HepG2 (cell line): ENCODE measurements around the gene KLF15. TPM values are rescaled to one million over a fixed set of nuclear protein-coding genes. Genes with fewer than 3 reads are reported as not detected.

Experiments used
- CHD4 ChIP-seq: fragments of 200-600 bp; sonication (generic); IDR thresholded peaks from 2 replicates; pipeline ENCODE4 v1.7.0; 2017; ENCODE audit warnings: mild to moderate bottlenecking, low read length, borderline replicate concordance
- GABPA ChIP-seq, 2 experiments: IDR thresholded peaks; 2 replicates each; pipeline ENCODE4 v1.6.1; 2011 to 2016; ENCODE audit warnings: low read depth in 2 of 2, low read length in 1 of 2, missing biosample characterization in 1 of 2, missing genetic modification characterization in 1 of 2
- HOXA3 ChIP-seq: sonication (generic); formaldehyde crosslinking; IDR thresholded peaks from 2 replicates; pipeline ENCODE4 v1.5.0; 2020; ENCODE audit warnings: missing genetic modification reagents
- JUND ChIP-seq: sonication (generic); formaldehyde crosslinking; IDR thresholded peaks from 2 replicates; pipeline ENCODE4 v1.8.0; 2022; ENCODE audit warnings: mild to moderate bottlenecking, missing genetic modification reagents
- MNT ChIP-seq: fragments of 450-650 bp; IDR thresholded peaks from 2 replicates; pipeline ENCODE4 v1.6.1; 2016
- NFE2L2 ChIP-seq: fragments of 150-350 bp; IDR thresholded peaks from 2 replicates; pipeline ENCODE4 v1.6.1; 2014; ENCODE audit warnings: low read length
- NONO ChIP-seq, 2 experiments: fragments of 450-650 bp in 1 of 2; sonication (generic) in 1 of 2; formaldehyde crosslinking in 1 of 2; IDR thresholded peaks in 1 of 2; conservative IDR thresholded peaks in 1 of 2; 2 replicates each; pipeline versions ENCODE4 v1.6.1 to v1.8.0; 2017 to 2022; ENCODE audit warnings: mild to moderate bottlenecking in 1 of 2, missing genetic modification reagents in 1 of 2, moderate library complexity in 1 of 2
- NR2C2 ChIP-seq: sonication (generic); formaldehyde crosslinking; IDR thresholded peaks from 2 replicates; pipeline ENCODE4 v1.4.0; 2020; ENCODE audit warnings: missing genetic modification reagents, mild to moderate bottlenecking, moderate library complexity, borderline replicate concordance
- PAX8 ChIP-seq: sonication (generic); formaldehyde crosslinking; IDR thresholded peaks from 2 replicates; pipeline ENCODE4 v1.8.0; 2022; ENCODE audit warnings: mild to moderate bottlenecking, missing genetic modification reagents, borderline replicate concordance
- RELA ChIP-seq: sonication (generic); formaldehyde crosslinking; IDR thresholded peaks from 2 replicates; pipeline ENCODE4 v1.4.0; 2020; ENCODE audit warnings: missing genetic modification reagents
- SSRP1 ChIP-seq: IDR thresholded peaks from 2 replicates; pipeline ENCODE4 v1.6.1; 2016; ENCODE audit warnings: control low read depth
- ZMYM3 ChIP-seq: sonication (generic); formaldehyde crosslinking; IDR thresholded peaks from 2 replicates; pipeline ENCODE4 v1.5.1; 2020; ENCODE audit warnings: mild to moderate bottlenecking, missing genetic modification reagents
- ZNF275 ChIP-seq: sonication (generic); formaldehyde crosslinking; IDR thresholded peaks from 2 replicates; pipeline ENCODE4 v1.8.0; 2022; ENCODE audit warnings: missing genetic modification reagents, mild to moderate bottlenecking, inconsistent platforms, borderline replicate concordance
- ZNF343 ChIP-seq: sonication (generic); formaldehyde crosslinking; IDR thresholded peaks from 2 replicates; pipeline ENCODE4 v1.4.0; 2020; ENCODE audit warnings: mild to moderate bottlenecking, missing genetic modification reagents
- ZNF451 ChIP-seq: sonication (generic); formaldehyde crosslinking; IDR thresholded peaks from 2 replicates; pipeline ENCODE4 v1.5.0; 2020; ENCODE audit warnings: mild to moderate bottlenecking, missing genetic modification reagents
- ZNF556 ChIP-seq: sonication (generic); formaldehyde crosslinking; IDR thresholded peaks from 2 replicates; pipeline ENCODE4 v1.4.0; 2020; ENCODE audit warnings: mild to moderate bottlenecking, missing genetic modification reagents, borderline replicate concordance
- ZNF567 ChIP-seq: sonication (generic); formaldehyde crosslinking; IDR thresholded peaks from 2 replicates; pipeline ENCODE4 v1.8.1; 2023; ENCODE audit warnings: mild to moderate bottlenecking, missing genetic modification reagents, borderline replicate concordance
- ZNF724P ChIP-seq: sonication (generic); formaldehyde crosslinking; IDR thresholded peaks from 2 replicates; pipeline ENCODE4 v1.8.0; 2022; ENCODE audit warnings: missing genetic modification reagents, borderline replicate concordance
- ZNF768 ChIP-seq: sonication (generic); formaldehyde crosslinking; IDR thresholded peaks from 2 replicates; pipeline ENCODE4 v1.4.0; 2020; ENCODE audit warnings: missing genetic modification reagents
- polyA plus RNA-seq, 8 experiments: library from polyadenylated mRNA; depleted of rRNA in 3 of 8; stranded (reverse) in 7 of 8; unstranded in 1 of 8; fragments of >200 nt; fragmentation: Illumina TruSeq in 4 of 8; extraction: Trizol in 4 of 8; gene quantifications; 2 replicates each; pipeline versions ENCODE4 v1.2.1 to v1.2.3, GENCODE V29; 2011 to 2016; ENCODE audit warnings: low read depth in 4 of 8, missing spikeins in 1 of 8, mixed read lengths in 1 of 8; ENCODE audit not compliant: insufficient read depth in 1 of 8
- total RNA-seq, 5 experiments: library from RNA; depleted of rRNA; stranded (reverse); fragments of >200 nt; fragmentation: Illumina TruSeq; extraction: Trizol; gene quantifications; 2 replicates each; pipeline ENCODE4 v1.2.3, GENCODE V29; 2016; ENCODE audit warnings: low read depth in 1 of 5
- TF ChIP-seq, protein P1 (sequence below): sonication (generic); formaldehyde crosslinking; IDR thresholded peaks from 2 replicates; pipeline ENCODE4 v1.5.1; 2020; ENCODE audit warnings: missing genetic modification reagents, mild to moderate bottlenecking, borderline replicate concordance
- TF ChIP-seq, protein P2 (sequence below): sonication (generic); formaldehyde crosslinking; IDR thresholded peaks from 2 replicates; pipeline ENCODE4 v1.4.0; 2020; ENCODE audit warnings: missing genetic modification reagents
- TF ChIP-seq, protein P3 (sequence below): sonication (generic); formaldehyde crosslinking; IDR thresholded peaks from 2 replicates; pipeline ENCODE4 v1.5.0; 2020; ENCODE audit warnings: missing genetic modification reagents

Gene KLF15
- total and polyA plus RNA-seq, 2 of the 13 experiments (the other 11 are each of a cell fraction or from before 2014, with no cell fraction given): 7.1 to 7.8 TPM

GRCh38 chr3:126357295-126358037 lies at the start of gene KLF15 (continued):
- TF ChIP-seq ZNF768 (0 out of 2 replicates have a peak, but pooled peaks have one; percentile 25), ZNF567 (no peak), SSRP1 (CRISPR knock-in tag) (no peak), NONO (IDR thresholded peaks at IDR 0.05) (no peak), NONO (CRISPR knock-in tag; conservative IDR thresholded peaks at IDR 0.05) (no peak), PAX8 (no peak), NFE2L2 (no peak), NR2C2 (CRISPR knock-in tag) (no peak), ZNF724P (CRISPR knock-in tag) (no peak), MNT (no peak), ZNF451 (CRISPR knock-in tag) (no peak), JUND (CRISPR knock-in tag) (no peak), GABPA (IDR thresholded peaks at IDR 0.05; ENCODE audit: low read depth, low read length) (no peak), GABPA (CRISPR knock-in tag; IDR thresholded peaks at IDR 0.05; ENCODE audit: low read depth) (no peak), ZNF343 (CRISPR knock-in tag) (no peak), HOXA3 (peak; percentile 25; the same call in 1 of the 2 replicates), RELA (CRISPR knock-in tag) (no peak), ZMYM3 (CRISPR knock-in tag) (no peak), CHD4 (no peak), ZNF556 (no peak), ZNF275 (CRISPR knock-in tag) (no peak)
- TF ChIP-seq, protein P1, sequence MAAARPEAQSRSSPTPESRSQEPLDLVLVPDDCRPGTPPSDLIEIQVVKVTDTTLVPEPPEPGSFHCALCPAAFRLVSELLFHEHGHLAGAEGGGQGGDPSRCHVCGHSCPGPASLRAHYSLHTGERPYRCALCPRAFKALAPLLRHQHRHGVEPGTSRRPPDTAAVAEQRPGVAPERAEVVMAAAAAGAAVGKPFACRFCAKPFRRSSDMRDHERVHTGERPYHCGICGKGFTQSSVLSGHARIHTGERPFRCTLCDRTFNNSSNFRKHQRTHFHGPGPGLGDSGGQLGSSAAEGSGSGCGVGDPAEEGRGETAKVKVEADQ (CRISPR knock-in tag): 0 out of 2 replicates have a peak, but pooled peaks have one; percentile 35
- TF ChIP-seq, protein P2, sequence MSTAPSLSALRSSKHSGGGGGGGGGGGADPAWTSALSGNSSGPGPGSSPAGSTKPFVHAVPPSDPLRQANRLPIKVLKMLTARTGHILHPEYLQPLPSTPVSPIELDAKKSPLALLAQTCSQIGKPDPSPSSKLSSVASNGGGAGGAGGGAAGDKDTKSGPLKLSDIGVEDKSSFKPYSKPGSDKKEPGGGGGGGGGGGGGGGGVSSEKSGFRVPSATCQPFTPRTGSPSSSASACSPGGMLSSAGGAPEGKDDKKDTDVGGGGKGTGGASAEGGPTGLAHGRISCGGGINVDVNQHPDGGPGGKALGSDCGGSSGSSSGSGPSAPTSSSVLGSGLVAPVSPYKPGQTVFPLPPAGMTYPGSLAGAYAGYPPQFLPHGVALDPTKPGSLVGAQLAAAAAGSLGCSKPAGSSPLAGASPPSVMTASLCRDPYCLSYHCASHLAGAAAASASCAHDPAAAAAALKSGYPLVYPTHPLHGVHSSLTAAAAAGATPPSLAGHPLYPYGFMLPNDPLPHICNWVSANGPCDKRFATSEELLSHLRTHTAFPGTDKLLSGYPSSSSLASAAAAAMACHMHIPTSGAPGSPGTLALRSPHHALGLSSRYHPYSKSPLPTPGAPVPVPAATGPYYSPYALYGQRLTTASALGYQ (CRISPR knock-in tag): no peak
- TF ChIP-seq, protein P3, sequence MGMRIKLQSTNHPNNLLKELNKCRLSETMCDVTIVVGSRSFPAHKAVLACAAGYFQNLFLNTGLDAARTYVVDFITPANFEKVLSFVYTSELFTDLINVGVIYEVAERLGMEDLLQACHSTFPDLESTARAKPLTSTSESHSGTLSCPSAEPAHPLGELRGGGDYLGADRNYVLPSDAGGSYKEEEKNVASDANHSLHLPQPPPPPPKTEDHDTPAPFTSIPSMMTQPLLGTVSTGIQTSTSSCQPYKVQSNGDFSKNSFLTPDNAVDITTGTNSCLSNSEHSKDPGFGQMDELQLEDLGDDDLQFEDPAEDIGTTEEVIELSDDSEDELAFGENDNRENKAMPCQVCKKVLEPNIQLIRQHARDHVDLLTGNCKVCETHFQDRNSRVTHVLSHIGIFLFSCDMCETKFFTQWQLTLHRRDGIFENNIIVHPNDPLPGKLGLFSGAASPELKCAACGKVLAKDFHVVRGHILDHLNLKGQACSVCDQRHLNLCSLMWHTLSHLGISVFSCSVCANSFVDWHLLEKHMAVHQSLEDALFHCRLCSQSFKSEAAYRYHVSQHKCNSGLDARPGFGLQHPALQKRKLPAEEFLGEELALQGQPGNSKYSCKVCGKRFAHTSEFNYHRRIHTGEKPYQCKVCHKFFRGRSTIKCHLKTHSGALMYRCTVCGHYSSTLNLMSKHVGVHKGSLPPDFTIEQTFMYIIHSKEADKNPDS: no peak
